C4-2B (cell line): Measurements from ENCODE around the gene DACT3.

ENCODE experiments used
- CTCF ChIP-seq: fragments of 450-650 bp; conservative IDR thresholded peaks from 2 replicates; pipeline ENCODE4 v1.5.1; 2017; ENCODE audit warnings: mild to moderate bottlenecking
- ZFX ChIP-seq: fragments of 450-650 bp; IDR thresholded peaks from 2 replicates; pipeline ENCODE4 v1.6.1; 2017

GRCh38 chr19:46626446-46626845, 34.5 kb downstream of the DACT3 start:
- TF ChIP-seq CTCF (no peak), ZFX (no peak)
